Liver (tissue), 9 donors: Measurements from ENCODE around the gene PROC. TPM values are rescaled to one million over a fixed set of nuclear protein-coding genes. Genes with fewer than 3 reads are reported as not detected.

Source experiments
- DNase-seq: peaks from one replicate; pipeline ENCODE4 v3.0.0-alpha.2; 2017; ENCODE audit warnings: low spot score
- H3K27ac ChIP-seq, 2 donors: one replicate each; pipeline ENCODE4 v1.7.0; 2013; ENCODE audit warnings: inconsistent platforms in 2 of 2, low read length in 2 of 2, control low read depth in 1 of 2, low read depth in 1 of 2, mild to moderate bottlenecking in 1 of 2
- H3K27me3 ChIP-seq, 4 donors: one replicate each; pipeline versions ENCODE4 v1.6.1 to v1.7.0; 2013; ENCODE audit warnings: low read length in 3 of 4, inconsistent platforms in 1 of 4, mild to moderate bottlenecking in 1 of 4, moderate library complexity in 1 of 4; ENCODE audit not compliant: control insufficient read depth in 4 of 4, insufficient read depth in 4 of 4
- H3K36me3 ChIP-seq, 4 donors: one replicate each; pipeline versions ENCODE4 v1.6.1 to v1.7.0; 2013; ENCODE audit warnings: low read length in 3 of 4, mild to moderate bottlenecking in 3 of 4, low read depth in 1 of 4, moderate library complexity in 1 of 4; ENCODE audit not compliant: control insufficient read depth in 4 of 4, insufficient read depth in 3 of 4
- H3K4me1 ChIP-seq, 4 donors: one replicate each; pipeline versions ENCODE4 v1.6.1 to v1.7.0; 2013; ENCODE audit warnings: low read length in 3 of 4, mild to moderate bottlenecking in 3 of 4, moderate library complexity in 1 of 4; ENCODE audit not compliant: control insufficient read depth in 4 of 4, insufficient read depth in 4 of 4
- H3K4me3 ChIP-seq, 3 donors: one replicate each; pipeline versions ENCODE4 v1.6.1 to v1.7.0; 2013; ENCODE audit warnings: low read length in 3 of 3, control low read depth in 1 of 3, low read depth in 1 of 3, mild to moderate bottlenecking in 1 of 3
- H3K9ac ChIP-seq, 2 donors: one replicate each; pipeline ENCODE4 v1.7.0; 2013; ENCODE audit warnings: low read length in 2 of 2, mild to moderate bottlenecking in 2 of 2, moderate library complexity in 2 of 2, control low read depth in 1 of 2, low read depth in 1 of 2
- H3K9me3 ChIP-seq, 4 donors: one replicate each; pipeline versions ENCODE4 v1.6.1 to v1.7.0; 2013; ENCODE audit warnings: low read length in 3 of 4; ENCODE audit not compliant: control insufficient read depth in 4 of 4
- ATF3 ChIP-seq: IDR thresholded peaks from 2 replicates; pipeline ENCODE4 v1.6.1; 2016; ENCODE audit warnings: antibody characterized with exemption
- EGR1 ChIP-seq, 2 donors: IDR thresholded peaks; 2 replicates each; pipeline ENCODE4 v1.6.1; 2016 to 2018; ENCODE audit warnings: antibody characterized with exemption in 2 of 2, low read depth in 2 of 2
- FOXA1 ChIP-seq: IDR thresholded peaks from 2 replicates; pipeline ENCODE4 v1.6.1; 2016; ENCODE audit warnings: antibody characterized with exemption
- FOXA2 ChIP-seq: IDR thresholded peaks from 2 replicates; pipeline ENCODE4 v1.6.1; 2016; ENCODE audit warnings: antibody characterized with exemption
- GABPA ChIP-seq, 2 donors: IDR thresholded peaks in 1 of 2; conservative IDR thresholded peaks in 1 of 2; 2 replicates each; pipeline ENCODE4 v1.6.1; 2016; ENCODE audit warnings: antibody characterized with exemption in 2 of 2, mild to moderate bottlenecking in 1 of 2, moderate library complexity in 1 of 2
- HNF4A ChIP-seq, 2 donors: conservative IDR thresholded peaks; 2 replicates each; pipeline ENCODE4 v1.6.1; 2016; ENCODE audit warnings: antibody characterized with exemption in 2 of 2, mild to moderate bottlenecking in 2 of 2
- HNF4G ChIP-seq: IDR thresholded peaks from 2 replicates; pipeline ENCODE4 v1.6.1; 2016; ENCODE audit warnings: antibody characterized with exemption
- JUND ChIP-seq, 2 donors: IDR thresholded peaks; 2 replicates each; pipeline ENCODE4 v1.6.1; 2016; ENCODE audit warnings: antibody characterized with exemption in 2 of 2
- MAX ChIP-seq: IDR thresholded peaks from 2 replicates; pipeline ENCODE4 v1.6.1; 2016; ENCODE audit warnings: antibody characterized with exemption
- NR2F2 ChIP-seq: IDR thresholded peaks from 2 replicates; pipeline ENCODE4 v1.6.1; 2016; ENCODE audit warnings: antibody characterized with exemption
- RAD21 ChIP-seq, 2 donors: IDR thresholded peaks; 2 replicates each; pipeline ENCODE4 v1.6.1; 2016; ENCODE audit warnings: antibody characterized with exemption in 2 of 2, mild to moderate bottlenecking in 2 of 2
- RXRA ChIP-seq, 2 donors: IDR thresholded peaks; 2 replicates each; pipeline ENCODE4 v1.6.1; 2017 to 2018; ENCODE audit warnings: antibody characterized with exemption in 2 of 2, mild to moderate bottlenecking in 1 of 2
- TAF1 ChIP-seq: conservative IDR thresholded peaks from 2 replicates; pipeline ENCODE4 v1.6.1; 2016; ENCODE audit warnings: antibody characterized with exemption, mild to moderate bottlenecking
- YY1 ChIP-seq: IDR thresholded peaks from 2 replicates; pipeline ENCODE4 v1.6.1; 2016; ENCODE audit warnings: antibody characterized with exemption, mild to moderate bottlenecking
- WGBS: extraction: QIAGEN DNeasy Blood & Tissue Kit; methylation state at CpG from one replicate; pipeline ENCODE4 v1.1.7; 2013; 5-methylcytosine and 5-hydroxymethylcytosine counted together
- polyA plus RNA-seq, 2 donors: library from polyadenylated mRNA; stranded (reverse) in 1 of 2; unstranded in 1 of 2; fragments of 200-250 nt in 1 of 2; fragments of >200 nt in 1 of 2; fragmentation: Nextera tagmentation in 1 of 2; extraction: Ambion mirVana in 1 of 2; gene quantifications; one replicate each; pipeline versions ENCODE4 v1.2.1 to v1.2.3, GENCODE V29; 2013 to 2015
- total RNA-seq, 2 donors: library from RNA; depleted of rRNA; stranded (reverse); fragments of >200 nt; gene quantifications; one replicate each; pipeline ENCODE4 v1.2.3, GENCODE V29; 2014
- TF ChIP-seq, protein P1 (sequence below): IDR thresholded peaks from 2 replicates; pipeline ENCODE4 v1.6.1; 2016; ENCODE audit warnings: antibody characterized with exemption, mild to moderate bottlenecking
- TF ChIP-seq, protein P2 (sequence below): fragments of 150-350 bp; IDR thresholded peaks from 2 replicates; pipeline ENCODE4 v1.5.1; 2017; ENCODE audit warnings: improper control_type of control experiment, low read depth, low read length; ENCODE audit not compliant: missing input control
- TF ChIP-seq, protein P3 (sequence below): IDR thresholded peaks from 2 replicates; pipeline ENCODE4 v1.6.1; 2016; ENCODE audit warnings: antibody characterized with exemption
- donor health status: healthy.
- donor health status: healthy.
- donor health status: healthy.
- donor health status: healthy.
- donor health status: healthy.

PROC gene
- total and polyA plus RNA-seq, 4 donors = 150 to 407 (median 341) TPM

DNA sequence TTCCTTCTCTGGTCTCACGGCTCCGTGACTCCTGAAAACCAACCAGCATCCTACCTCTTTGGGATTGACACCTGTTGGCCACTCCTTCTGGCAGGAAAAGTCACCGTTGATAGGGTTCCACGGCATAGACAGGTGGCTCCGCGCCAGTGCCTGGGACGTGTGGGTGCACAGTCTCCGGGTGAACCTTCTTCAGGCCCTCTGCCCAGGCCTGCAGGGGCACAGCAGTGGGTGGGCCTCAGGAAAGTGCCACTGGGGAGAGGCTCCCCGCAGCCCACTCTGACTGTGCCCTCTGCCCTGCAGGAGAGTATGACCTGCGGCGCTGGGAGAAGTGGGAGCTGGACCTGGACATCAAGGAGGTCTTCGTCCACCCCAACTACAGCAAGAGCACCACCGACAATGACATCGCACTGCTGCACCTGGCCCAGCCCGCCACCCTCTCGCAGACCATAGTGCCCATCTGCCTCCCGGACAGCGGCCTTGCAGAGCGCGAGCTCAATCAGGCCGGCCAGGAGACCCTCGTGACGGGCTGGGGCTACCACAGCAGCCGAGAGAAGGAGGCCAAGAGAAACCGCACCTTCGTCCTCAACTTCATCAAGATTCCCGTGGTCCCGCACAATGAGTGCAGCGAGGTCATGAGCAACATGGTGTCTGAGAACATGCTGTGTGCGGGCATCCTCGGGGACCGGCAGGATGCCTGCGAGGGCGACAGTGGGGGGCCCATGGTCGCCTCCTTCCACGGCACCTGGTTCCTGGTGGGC is 10.0 kb downstream of the PROC start:
- H3K36me3 ChIP-seq = peaks cover 4 to 31% (median 17%) of the 10 kb centered on the region in 4 donors
- no peak overlapping the region for H3K4me3 ChIP-seq
- 90% methylated on average over 36 of the region's 36 CpGs for WGBS
- H3K9me3 ChIP-seq = no peaks in the 10 kb centered on the region
- H3K27ac ChIP-seq = no peak overlapping the region
- no peak for TF ChIP-seq RXRA (IDR thresholded peaks at IDR 0.05)
- no peak for TF ChIP-seq GABPA (IDR thresholded peaks at IDR 0.05 in 1 of 2, conservative IDR thresholded peaks at IDR 0.05 in 1 of 2)
- TF ChIP-seq FOXA1 = no peak
- TF ChIP-seq, protein P1, sequence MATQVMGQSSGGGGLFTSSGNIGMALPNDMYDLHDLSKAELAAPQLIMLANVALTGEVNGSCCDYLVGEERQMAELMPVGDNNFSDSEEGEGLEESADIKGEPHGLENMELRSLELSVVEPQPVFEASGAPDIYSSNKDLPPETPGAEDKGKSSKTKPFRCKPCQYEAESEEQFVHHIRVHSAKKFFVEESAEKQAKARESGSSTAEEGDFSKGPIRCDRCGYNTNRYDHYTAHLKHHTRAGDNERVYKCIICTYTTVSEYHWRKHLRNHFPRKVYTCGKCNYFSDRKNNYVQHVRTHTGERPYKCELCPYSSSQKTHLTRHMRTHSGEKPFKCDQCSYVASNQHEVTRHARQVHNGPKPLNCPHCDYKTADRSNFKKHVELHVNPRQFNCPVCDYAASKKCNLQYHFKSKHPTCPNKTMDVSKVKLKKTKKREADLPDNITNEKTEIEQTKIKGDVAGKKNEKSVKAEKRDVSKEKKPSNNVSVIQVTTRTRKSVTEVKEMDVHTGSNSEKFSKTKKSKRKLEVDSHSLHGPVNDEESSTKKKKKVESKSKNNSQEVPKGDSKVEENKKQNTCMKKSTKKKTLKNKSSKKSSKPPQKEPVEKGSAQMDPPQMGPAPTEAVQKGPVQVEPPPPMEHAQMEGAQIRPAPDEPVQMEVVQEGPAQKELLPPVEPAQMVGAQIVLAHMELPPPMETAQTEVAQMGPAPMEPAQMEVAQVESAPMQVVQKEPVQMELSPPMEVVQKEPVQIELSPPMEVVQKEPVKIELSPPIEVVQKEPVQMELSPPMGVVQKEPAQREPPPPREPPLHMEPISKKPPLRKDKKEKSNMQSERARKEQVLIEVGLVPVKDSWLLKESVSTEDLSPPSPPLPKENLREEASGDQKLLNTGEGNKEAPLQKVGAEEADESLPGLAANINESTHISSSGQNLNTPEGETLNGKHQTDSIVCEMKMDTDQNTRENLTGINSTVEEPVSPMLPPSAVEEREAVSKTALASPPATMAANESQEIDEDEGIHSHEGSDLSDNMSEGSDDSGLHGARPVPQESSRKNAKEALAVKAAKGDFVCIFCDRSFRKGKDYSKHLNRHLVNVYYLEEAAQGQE = no peak
- no peak for TF ChIP-seq MAX
- no peak for TF ChIP-seq JUND (IDR thresholded peaks at IDR 0.05)
- TF ChIP-seq, protein P2, sequence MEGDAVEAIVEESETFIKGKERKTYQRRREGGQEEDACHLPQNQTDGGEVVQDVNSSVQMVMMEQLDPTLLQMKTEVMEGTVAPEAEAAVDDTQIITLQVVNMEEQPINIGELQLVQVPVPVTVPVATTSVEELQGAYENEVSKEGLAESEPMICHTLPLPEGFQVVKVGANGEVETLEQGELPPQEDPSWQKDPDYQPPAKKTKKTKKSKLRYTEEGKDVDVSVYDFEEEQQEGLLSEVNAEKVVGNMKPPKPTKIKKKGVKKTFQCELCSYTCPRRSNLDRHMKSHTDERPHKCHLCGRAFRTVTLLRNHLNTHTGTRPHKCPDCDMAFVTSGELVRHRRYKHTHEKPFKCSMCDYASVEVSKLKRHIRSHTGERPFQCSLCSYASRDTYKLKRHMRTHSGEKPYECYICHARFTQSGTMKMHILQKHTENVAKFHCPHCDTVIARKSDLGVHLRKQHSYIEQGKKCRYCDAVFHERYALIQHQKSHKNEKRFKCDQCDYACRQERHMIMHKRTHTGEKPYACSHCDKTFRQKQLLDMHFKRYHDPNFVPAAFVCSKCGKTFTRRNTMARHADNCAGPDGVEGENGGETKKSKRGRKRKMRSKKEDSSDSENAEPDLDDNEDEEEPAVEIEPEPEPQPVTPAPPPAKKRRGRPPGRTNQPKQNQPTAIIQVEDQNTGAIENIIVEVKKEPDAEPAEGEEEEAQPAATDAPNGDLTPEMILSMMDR = no peak
- TF ChIP-seq, protein P3, sequence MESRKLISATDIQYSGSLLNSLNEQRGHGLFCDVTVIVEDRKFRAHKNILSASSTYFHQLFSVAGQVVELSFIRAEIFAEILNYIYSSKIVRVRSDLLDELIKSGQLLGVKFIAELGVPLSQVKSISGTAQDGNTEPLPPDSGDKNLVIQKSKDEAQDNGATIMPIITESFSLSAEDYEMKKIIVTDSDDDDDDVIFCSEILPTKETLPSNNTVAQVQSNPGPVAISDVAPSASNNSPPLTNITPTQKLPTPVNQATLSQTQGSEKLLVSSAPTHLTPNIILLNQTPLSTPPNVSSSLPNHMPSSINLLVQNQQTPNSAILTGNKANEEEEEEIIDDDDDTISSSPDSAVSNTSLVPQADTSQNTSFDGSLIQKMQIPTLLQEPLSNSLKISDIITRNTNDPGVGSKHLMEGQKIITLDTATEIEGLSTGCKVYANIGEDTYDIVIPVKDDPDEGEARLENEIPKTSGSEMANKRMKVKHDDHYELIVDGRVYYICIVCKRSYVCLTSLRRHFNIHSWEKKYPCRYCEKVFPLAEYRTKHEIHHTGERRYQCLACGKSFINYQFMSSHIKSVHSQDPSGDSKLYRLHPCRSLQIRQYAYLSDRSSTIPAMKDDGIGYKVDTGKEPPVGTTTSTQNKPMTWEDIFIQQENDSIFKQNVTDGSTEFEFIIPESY = no peak
- TF ChIP-seq EGR1 (IDR thresholded peaks at IDR 0.05; ENCODE audit: low read depth in 2 of 2) = no peak
- no peak for TF ChIP-seq RAD21 (IDR thresholded peaks at IDR 0.05)
- no peak for TF ChIP-seq HNF4A (conservative IDR thresholded peaks at IDR 0.05)
- TF ChIP-seq TAF1 = no peak
- TF ChIP-seq FOXA2 = no peak
- TF ChIP-seq YY1 = no peak
- TF ChIP-seq NR2F2 = no peak
- H3K4me1 ChIP-seq = peaks cover 0 to 11% (median 0%) of the 10 kb centered on the region in 4 donors
- DNase-seq = no peak
- no peaks in the 10 kb centered on the region for H3K27me3 ChIP-seq
- H3K9ac ChIP-seq = no peak overlapping the region

DNA sequence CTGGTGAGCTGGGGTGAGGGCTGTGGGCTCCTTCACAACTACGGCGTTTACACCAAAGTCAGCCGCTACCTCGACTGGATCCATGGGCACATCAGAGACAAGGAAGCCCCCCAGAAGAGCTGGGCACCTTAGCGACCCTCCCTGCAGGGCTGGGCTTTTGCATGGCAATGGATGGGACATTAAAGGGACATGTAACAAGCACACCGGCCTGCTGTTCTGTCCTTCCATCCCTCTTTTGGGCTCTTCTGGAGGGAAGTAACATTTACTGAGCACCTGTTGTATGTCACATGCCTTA is 10.5 kb downstream of the PROC start:
- 94% methylated on average over 6 of the region's 6 CpGs for WGBS
- H3K4me3 ChIP-seq = no peak overlapping the region
- H3K9me3 ChIP-seq = no peaks in the 10 kb centered on the region
- H3K27ac ChIP-seq = no peak overlapping the region
- H3K9ac ChIP-seq = no peak overlapping the region
- DNase-seq = no peak
- H3K4me1 ChIP-seq = peaks cover 0 to 11% (median 0%) of the 10 kb centered on the region in 4 donors
- H3K36me3 ChIP-seq = peaks cover 4 to 31% (median 17%) of the 10 kb centered on the region in 4 donors
- no peaks in the 10 kb centered on the region for H3K27me3 ChIP-seq
- TF ChIP-seq JUND (IDR thresholded peaks at IDR 0.05) (no peak), GABPA (IDR thresholded peaks at IDR 0.05 in 1 of 2, conservative IDR thresholded peaks at IDR 0.05 in 1 of 2) (no peak), ATF3 (no peak), HNF4G (no peak), FOXA2 (no peak), FOXA1 (no peak), YY1 (no peak), RXRA (IDR thresholded peaks at IDR 0.05) (no peak), MAX (no peak), TAF1 (no peak), HNF4A (conservative IDR thresholded peaks at IDR 0.05) (no peak), EGR1 (IDR thresholded peaks at IDR 0.05; ENCODE audit: low read depth in 2 of 2) (no peak)
- TF ChIP-seq, protein P2 = no peak
